ENCODE measurements around the gene SST. TPM values are rescaled to one million over a fixed set of nuclear protein-coding genes. Genes with fewer than 3 reads are reported as not detected.

SST gene
- total and polyA plus RNA-seq, 8 donors, result 1.3 to 677 (median 204) TPM; not detected in 1

GRCh38 chr3:187700249-187700648 is 30.1 kb upstream of the SST start:
- no peaks in the 10 kb centered on the region for H3K36me3 ChIP-seq

GRCh38 chr3:187698499-187699399 is 28.6 kb upstream of the SST start:
- Histone ChIP-seq H3K9me3 (no peaks in the 10 kb centered on the region), H3K36me3 (no peaks in the 10 kb centered on the region), H3K4me3 (no peak overlapping the region), H3K27ac (no peak overlapping the region), H3K4me1 (no peaks in the 10 kb centered on the region), H3K27me3 (peaks cover 0 to 6% (median 0%) of the 10 kb centered on the region in 3 donors)
- 89 to 94% (median 91%) methylated on average over 22 to 41 of the region's 42 CpGs for WGBS, 5 donors
- intact Hi-C loops (cut with DNase I; ENCODE audit: low total_unique reads), result no loop called here
- TF ChIP-seq, protein P1, sequence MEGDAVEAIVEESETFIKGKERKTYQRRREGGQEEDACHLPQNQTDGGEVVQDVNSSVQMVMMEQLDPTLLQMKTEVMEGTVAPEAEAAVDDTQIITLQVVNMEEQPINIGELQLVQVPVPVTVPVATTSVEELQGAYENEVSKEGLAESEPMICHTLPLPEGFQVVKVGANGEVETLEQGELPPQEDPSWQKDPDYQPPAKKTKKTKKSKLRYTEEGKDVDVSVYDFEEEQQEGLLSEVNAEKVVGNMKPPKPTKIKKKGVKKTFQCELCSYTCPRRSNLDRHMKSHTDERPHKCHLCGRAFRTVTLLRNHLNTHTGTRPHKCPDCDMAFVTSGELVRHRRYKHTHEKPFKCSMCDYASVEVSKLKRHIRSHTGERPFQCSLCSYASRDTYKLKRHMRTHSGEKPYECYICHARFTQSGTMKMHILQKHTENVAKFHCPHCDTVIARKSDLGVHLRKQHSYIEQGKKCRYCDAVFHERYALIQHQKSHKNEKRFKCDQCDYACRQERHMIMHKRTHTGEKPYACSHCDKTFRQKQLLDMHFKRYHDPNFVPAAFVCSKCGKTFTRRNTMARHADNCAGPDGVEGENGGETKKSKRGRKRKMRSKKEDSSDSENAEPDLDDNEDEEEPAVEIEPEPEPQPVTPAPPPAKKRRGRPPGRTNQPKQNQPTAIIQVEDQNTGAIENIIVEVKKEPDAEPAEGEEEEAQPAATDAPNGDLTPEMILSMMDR (IDR thresholded peaks at IDR 0.05), result no peak
- TF ChIP-seq EP300 (IDR thresholded peaks at IDR 0.05) (no peak), POLR2AphosphoS5 (IDR thresholded peaks at IDR 0.05) (no peak)
- DNase-seq, result no peak

More at GRCh38 chr3:187700249-187700648, 30.1 kb upstream of the SST start:
- TF ChIP-seq, protein P1 (IDR thresholded peaks at IDR 0.05), result no peak
- no peak for TF ChIP-seq POLR2AphosphoS5 (IDR thresholded peaks at IDR 0.05)
- TF ChIP-seq EP300 (IDR thresholded peaks at IDR 0.05), result no peak
- no peak for TF ChIP-seq POLR2A (IDR thresholded peaks at IDR 0.05)
- intact Hi-C loops (cut with DNase I; ENCODE audit: low total_unique reads), result no loop called here
- H3K4me3 ChIP-seq, result no peak overlapping the region
- H3K27ac ChIP-seq, result no peak overlapping the region
- WGBS, 5 donors, result 82 to 98% (median 95%) methylated on average over 2 of the region's 2 CpGs
- H3K4me1 ChIP-seq, result no peaks in the 10 kb centered on the region
- DNase-seq, result no peak
- peaks cover 0 to 6% (median 0%) of the 10 kb centered on the region in 3 donors for H3K27me3 ChIP-seq
- no peaks in the 10 kb centered on the region for H3K9me3 ChIP-seq

- no peaks in the 10 kb centered on the region for H3K36me3 ChIP-seq
Measured at GRCh38 chr3:187696021-187696420, 25.8 kb upstream of the SST start.

GRCh38 chr3:187695449-187695848 is 25.3 kb upstream of the SST start:
- DNase-seq, result no peak
- TF ChIP-seq POLR2A (IDR thresholded peaks at IDR 0.05) (no peak), EP300 (IDR thresholded peaks at IDR 0.05) (no peak), POLR2AphosphoS5 (IDR thresholded peaks at IDR 0.05) (no peak)
- TF ChIP-seq, protein P1 (IDR thresholded peaks at IDR 0.05), result no peak

More at GRCh38 chr3:187696021-187696420, 25.8 kb upstream of the SST start:
- no peak overlapping the region for H3K4me3 ChIP-seq
- no peaks in the 10 kb centered on the region for H3K4me1 ChIP-seq
- H3K27ac ChIP-seq, result no peak overlapping the region
- H3K27me3 ChIP-seq, result peaks cover 0 to 13% (median 0%) of the 10 kb centered on the region in 3 donors
- intact Hi-C loops (cut with DNase I; ENCODE audit: low total_unique reads), result no loop called here
- WGBS, 5 donors, result 36 to 59% (median 49%) methylated on average over 4 of the region's 4 CpGs
- no peak for TF ChIP-seq POLR2AphosphoS5 (IDR thresholded peaks at IDR 0.05)
- DNase-seq, result no peak
- no peaks in the 10 kb centered on the region for H3K9me3 ChIP-seq

DNA sequence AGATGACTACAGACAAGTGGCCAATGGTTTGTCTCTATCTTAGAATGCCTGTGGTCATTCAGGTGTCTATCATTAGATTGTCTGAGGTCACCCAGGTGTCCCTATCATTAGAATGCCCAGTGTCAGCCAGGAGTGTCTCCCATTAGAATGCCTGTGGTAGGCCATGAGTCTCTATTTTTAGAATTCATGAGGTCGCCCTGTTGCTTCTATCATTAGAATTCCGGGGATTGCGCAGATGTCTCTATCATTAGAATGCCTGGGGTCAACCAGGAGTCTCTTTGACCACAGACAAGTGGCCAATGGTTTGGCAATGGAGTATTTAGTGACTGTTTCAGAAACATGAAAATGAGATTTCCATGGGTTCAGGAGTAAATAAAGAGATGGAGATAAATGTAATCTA is 24.6 kb upstream of the SST start:
- intact Hi-C loops (cut with DNase I; ENCODE audit: low total_unique reads), result no loop called here
- no peaks in the 10 kb centered on the region for H3K4me1 ChIP-seq
- no peak overlapping the region for H3K4me3 ChIP-seq
- DNase-seq, result no peak
- TF ChIP-seq POLR2AphosphoS5 (IDR thresholded peaks at IDR 0.05) (no peak), EP300 (IDR thresholded peaks at IDR 0.05) (no peak), POLR2A (IDR thresholded peaks at IDR 0.05) (no peak)
- TF ChIP-seq, protein P1 (IDR thresholded peaks at IDR 0.05), result no peak
- no peaks in the 10 kb centered on the region for H3K36me3 ChIP-seq
- no peaks in the 10 kb centered on the region for H3K9me3 ChIP-seq
- 51 to 83% (median 72%) methylated on average over 3 of the region's 3 CpGs for whole genome bisulfite sequencing, 5 donors
- no peak overlapping the region for H3K27ac ChIP-seq
- peaks cover 0 to 13% (median 0%) of the 10 kb centered on the region in 3 donors for H3K27me3 ChIP-seq

More at GRCh38 chr3:187695449-187695848, 25.3 kb upstream of the SST start:
- Histone ChIP-seq H3K27me3 (peaks cover 0 to 13% (median 0%) of the 10 kb centered on the region in 3 donors), H3K9me3 (no peaks in the 10 kb centered on the region), H3K4me1 (no peaks in the 10 kb centered on the region), H3K4me3 (no peak overlapping the region), H3K36me3 (no peaks in the 10 kb centered on the region), H3K27ac (no peak overlapping the region)
- 69 to 76% (median 72%) methylated on average over 4 of the region's 4 CpGs for WGBS, 5 donors
- intact Hi-C loops (cut with DNase I; ENCODE audit: low total_unique reads), result no loop called here

Measured in stomach (tissue), 9 donors.